Measurements from ENCODE around the gene CYP1B1.
"Not testable (repeated sequence)": the region's sequence is repeated elsewhere in the genome, so short reads cannot be mapped to it uniquely, and the experiment has no call there.

Gene CYP1B1

DNA sequence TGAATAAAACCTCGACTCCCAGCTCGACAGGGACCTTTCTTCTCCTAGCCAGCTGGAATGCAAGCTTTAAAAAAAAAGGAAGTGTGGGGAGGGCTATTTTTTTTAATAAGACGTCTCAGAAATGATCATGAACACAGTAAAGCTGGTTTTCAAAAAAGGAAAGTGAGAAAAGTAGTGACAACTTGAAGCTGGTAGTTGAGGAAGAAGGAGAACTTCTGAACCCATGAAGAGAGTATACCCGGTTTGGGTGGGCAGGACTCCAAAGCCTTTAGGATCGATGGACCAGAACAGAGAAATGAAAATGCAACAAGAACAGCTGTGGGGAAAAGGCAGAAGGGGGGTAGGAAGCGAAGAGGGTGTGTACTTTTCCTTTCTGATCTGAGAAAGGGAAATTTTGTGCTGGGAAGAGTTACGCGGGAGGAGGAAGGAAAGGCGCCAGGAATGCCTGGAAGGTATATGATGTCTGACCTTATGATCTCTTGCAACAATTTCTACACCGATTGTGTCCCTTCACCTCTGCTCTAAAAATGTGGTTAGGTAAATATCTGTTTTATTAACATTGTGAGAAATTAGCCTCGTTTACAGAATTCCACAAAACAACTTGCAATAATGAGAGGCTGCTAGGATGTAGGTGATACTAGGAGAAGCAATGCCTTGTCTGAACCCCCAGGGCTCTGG, 22.6 kb upstream of the CYP1B1 start:
- no peak for DNase-seq

GRCh38 chr2:38097988-38098385, 22.0 kb upstream of the CYP1B1 start:
- DNase-seq = no peak

DNA sequence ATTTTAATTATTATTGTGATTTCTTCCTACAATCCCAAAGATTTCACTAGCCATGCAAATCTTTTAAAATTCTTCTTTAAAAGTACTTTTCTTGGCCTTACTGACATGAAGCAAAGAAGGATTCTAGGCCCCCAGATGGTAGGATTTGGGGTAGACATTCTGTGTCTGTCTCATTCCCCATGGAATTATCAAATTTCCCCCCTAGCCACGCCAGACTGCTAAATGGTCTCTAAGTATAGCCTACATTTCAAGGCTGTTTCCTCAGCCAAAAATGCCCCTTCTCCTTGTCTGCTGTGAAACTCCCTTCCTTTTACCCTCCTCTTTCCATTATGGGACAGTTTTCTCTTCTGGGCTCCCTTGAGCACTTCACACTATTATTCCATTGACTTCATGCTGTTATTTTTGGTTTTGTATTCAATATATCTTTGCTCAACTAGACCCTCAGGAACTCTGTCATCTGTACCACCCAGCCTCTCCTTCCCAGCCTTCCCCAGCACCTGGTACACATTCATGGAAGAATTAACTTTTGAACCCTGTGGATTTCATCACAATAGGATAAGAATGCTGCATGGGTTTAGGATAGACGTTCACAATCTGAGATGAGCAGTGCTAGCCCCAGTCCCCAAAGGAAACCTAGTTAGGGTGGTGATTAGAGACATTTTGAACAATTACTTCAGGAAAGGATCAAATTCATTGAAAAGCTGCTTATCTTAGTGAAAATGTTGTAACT, 21.5 kb upstream of the CYP1B1 start:
- no peak for DNase-seq

DNA sequence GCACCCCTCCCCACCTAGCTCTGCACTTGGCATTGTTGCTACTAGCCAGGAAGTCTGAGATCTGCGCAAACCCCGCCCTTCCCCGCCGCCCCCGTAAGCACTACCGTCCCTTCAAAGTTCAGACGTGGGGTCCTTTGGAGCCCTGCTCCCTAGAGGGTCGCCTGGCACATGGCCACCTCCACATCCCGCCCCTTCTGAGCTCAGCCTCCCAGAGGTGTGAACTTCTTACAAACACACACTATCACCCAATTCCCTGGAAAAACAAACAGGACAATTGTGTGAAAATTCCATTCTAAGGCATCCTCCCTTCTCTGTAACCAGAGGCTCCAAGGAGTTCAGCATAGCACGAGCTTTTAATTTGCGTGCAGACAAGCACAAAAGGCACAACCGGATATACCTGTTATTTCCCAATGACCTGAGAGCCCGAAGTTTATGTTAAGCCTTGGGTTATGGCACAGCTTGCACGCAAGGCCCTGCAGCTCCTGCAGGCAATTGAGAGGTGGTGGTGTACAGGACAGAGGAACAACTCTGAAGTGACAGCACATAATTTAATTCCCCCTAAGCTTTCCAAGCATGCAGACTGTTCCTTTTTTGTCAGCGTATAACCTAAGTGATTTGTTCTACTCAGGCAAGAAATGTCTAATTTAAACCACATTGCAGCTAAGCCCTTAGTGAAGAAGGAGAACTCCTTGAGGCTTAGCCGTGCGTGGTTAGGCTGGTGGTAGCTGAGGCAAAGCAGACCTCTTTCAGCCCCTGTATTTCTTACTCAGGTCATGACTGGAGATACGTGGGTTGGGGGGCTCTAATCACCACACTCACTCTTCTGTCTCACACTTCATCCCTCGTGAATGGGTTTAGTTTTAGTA, 20.3 kb upstream of the CYP1B1 start:
- no peak for DNase-seq

DNA sequence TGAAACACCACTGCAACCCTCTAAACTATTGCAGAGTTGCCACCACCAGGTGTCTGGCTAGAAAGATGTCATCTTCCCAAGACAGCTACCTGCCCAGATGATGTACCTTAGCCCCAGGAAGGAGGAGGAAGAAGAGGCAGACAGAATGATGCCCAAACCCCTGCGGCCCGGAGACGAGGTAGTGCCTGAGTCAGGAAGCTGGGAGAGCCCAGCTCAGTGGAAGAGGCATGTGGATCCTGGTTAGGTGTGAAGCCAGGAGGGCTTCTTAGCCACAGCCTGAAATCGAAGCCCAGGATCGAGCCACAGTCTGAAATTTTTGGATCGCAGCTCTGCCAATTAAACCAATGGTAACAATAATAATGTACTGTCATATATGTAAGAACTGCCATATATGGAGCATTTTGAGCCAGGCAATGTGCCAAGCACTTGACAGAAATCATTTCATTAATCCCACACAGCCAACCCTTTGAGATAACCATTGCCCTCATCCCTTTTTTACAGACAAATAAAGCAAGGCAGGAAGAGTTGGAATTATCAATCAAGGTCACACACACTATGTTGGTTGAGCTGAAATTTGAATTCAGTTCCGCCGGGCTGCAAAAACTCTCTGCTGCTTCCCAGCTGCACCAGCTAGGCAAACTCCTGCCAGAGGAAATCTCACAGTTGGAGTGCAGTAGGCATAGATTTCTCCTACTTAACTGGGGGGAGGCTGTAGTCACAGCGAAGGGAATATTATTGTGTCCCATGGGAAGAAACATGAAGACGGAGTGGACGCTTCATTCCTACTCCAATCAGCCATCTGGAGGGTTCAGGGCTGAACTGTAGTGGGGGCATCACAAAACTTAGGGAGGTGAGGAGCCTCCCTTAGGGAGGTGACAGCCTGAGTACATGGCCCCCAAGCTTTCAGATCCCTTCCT, 19.4 kb upstream of the CYP1B1 start:
- DNase-seq = no peak

DNA sequence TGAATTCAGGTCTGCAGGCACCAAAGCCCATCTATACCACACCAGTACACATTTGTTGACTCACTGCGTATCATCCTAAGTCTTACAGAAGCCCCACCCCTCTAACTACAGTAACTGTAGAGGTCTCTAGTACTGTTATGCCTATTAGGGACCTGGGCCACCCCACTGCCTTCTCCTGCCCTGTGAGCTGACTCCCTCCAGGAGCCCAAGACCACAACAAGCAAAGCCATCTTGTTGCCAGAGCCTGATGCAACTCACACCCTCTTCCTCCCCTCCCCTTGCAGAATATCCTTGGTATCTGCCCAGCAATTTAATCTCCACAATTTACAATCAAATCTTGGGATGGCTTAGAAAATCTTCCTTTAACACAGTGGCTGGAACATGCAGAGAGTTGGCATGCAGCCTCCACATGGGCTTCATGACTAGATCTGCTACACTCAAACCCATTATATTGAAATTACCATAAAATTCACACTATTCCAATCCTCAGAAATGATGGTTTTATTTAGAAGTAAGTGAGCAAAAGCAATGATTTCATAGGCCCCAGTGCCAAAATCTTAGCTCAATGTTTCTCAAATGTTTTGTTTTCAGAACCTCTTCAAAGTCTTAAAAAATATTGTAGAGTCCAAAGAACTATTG, 17.7 kb upstream of the CYP1B1 start:
- DNase-seq = no peak

DNA sequence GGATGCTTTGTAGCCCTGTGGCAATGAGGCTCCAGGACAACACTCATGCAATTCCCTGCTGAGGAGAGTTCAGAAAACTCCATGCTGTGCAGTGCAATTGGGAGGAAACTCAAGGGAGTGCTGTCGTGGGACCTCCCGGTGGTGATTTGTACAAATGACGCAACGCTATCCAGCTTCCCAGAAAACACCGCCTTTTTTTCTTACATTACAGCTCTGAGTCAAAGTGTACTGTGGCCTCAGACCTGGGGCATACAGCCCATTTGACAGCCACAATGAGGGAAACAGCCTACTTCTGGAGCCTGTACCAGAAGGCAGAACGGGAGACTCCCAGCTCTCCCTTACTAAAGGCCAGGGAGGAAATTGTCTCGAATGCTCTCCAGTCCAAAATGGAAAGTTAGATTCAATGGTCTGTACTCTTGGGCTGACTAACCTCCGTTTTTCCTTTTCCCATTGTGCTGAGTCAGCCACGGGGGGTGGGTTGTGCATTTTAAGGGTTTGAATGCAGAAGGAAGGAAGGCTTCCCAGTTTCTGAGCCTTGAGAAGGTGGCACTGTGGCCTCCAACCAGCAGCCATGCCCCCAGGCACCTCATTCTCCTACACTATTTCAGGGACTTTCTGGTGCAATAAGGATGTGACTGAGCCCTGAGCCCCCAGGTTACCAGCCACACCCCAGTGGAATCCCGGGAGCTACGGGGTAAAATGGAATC, 16.4 kb upstream of the CYP1B1 start:
- no peak for DNase-seq

GRCh38 chr2:38091760-38092159, 15.8 kb upstream of the CYP1B1 start:
- DNase-seq = no peak

GRCh38 chr2:38090928-38091327, 15.0 kb upstream of the CYP1B1 start:
- no peak for DNase-seq

DNA sequence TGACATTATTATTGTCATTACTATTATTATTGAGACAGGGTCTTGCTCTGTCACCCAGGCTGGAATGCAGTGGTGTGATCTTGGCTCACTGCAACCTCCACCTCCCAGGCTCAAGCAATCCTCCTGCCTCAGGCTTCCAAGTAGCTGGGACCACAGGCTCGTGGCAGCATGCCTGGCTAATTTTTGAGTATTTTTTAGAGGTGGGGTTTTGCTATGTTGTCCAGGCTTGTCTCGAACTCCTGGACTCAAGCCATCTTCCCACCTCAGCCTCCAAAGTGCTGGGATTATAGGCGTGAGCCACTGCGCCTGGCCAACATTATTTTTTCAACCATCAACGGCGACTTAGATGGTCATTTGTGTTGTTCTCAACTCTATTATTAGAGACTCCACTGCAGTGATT, 14.3 kb upstream of the CYP1B1 start:
- not testable (repeated sequence) for DNase-seq

DNA sequence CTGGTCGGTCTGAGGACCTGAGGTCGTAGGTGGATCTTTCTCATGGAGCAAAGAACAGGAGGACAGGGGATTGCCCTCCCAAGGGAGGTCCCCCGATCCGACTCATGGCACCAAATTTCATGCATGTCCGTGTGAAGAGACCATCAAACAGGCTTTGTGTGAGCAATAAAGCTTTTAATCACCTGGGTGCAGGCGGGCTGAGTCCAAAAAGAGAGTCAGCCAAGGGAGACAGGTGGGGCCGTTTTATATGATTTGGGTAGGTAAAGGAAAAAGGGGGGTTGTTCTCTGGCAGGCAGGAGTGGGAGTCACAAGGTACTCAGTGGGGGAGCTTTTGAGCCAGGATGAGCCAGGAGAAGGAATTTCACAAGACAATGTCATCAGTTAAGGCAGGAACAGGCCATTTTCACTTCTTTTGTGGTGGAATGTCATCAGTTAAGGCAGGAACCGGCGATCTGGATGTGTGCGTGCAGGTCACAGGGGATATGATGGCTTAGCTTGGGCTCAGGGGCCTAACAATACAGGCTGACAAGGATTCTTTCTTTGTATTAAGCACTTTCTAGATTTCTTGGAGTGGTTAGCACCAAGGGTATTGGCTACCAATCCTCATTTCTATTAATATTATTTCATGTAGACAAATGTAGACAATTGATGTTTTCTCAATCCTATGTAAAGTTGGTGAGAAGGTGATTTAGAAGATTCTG, 10.2 kb upstream of the CYP1B1 start:
- not testable (repeated sequence) for DNase-seq

GRCh38 chr2:38084556-38084955, 8.6 kb upstream of the CYP1B1 start:
- not testable (repeated sequence) for DNase-seq

GRCh38 chr2:38082727-38083126, 6.8 kb upstream of the CYP1B1 start:
- not testable (repeated sequence) for DNase-seq

DNA sequence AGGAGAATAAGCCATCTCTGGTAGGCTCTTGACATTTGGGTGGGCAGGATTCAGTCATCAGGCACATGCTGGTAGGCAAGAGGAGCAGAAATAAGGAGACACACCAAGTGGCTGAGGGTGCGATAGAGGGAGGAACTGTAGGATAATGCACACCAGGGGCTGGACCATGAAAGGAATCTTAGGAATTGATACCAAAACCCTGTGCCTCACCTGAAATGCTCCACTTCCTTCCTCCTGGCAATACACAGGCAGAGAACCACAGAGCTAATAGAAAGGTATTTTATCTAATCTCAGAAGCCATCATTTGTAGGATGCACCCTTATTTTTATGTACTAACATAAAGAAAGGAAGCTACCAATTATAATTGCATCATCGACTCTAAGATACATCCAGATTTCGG, 4.4 kb upstream of the CYP1B1 start:
- DNase-seq = no peak

DNA sequence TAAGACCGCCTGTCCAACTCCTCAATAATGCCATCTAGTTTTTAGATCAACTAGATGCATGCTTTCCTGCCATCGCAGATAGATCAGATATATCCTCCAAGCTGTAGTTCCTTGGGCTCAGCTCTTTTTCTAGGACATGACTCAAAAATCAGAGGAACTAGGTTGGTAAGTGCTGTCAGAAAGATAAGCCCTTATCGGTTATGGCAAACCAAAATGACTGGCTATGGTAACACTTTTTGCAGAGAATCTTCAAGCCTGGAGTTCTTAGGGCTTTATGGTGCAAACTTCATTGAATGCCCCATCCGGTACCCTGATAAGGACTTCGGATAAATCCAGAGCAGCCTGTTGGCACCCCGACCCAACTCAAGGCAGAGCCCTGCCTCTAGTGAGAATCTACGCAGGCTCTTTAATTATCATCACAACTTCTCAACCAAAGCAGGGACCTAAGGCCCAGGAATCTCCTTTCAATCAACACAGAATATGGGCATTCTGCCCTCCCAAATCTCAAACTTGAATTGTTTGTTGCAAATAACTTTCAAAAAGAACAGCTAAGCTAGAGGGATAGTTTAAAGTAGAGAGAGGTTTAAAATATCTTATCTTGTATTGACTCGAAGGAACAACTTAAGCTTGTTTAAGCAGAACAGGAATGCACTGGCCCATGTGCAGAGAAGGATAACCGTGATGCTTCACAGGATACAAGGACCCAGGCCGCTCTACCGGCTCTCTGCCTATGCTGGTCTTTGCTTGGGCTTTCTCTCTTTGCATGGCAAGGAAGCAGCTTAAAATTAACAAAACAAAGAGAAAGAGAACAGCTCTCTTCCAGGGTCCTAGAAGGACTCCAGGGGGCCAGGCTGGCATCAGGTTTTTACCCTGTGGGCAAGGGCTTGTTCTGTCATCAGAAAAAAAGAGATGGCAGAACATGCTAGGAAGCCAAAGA, 3.4 kb upstream of the CYP1B1 start:
- DNase-seq = no peak

GRCh38 chr2:38077431-38077769, 1.4 kb upstream of the CYP1B1 start:
- no peak for DNase-seq

- DNase-seq = peak; percentile 82
Measured at GRCh38 chr2:38076710-38077430, 919 bp upstream of the CYP1B1 start.

GRCh38 chr2:38076152-38076709, 280 bp upstream of the CYP1B1 start:
- DNase-seq = peak; percentile 76

Data from NCI-H345 (cell line).